ENCODE results near the gene TRMT5.

Gene TRMT5

DNA sequence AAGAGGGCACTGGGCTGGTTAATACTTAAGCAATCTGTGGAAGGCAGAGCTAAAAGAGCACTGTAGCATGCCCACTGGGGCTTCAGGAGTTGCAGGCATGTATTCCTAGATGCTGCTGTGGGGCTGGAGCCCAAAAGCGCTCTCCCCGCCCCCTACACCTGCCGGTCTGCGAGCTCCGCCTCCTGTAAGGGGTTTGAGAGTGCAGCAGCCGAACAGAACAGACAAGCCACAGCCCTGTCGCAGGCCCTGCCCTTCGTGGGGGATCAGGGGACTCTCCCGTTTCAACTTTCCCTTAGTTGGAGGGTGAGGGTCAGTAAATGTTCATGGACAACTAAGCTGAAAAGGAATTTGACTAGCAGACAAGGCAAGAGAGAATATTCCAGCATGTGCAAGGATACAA lies 17.7 kb upstream of the TRMT5 start:
- Histone ChIP-seq H3K27ac (ENCODE audit: insufficient read depth in 1 of 2, low read depth in 1 of 2, low read length in 2 of 2, poor library complexity in 1 of 2, severe bottlenecking in 2 of 2) (no peak overlapping the region), H3K36me3 (ENCODE audit: control insufficient read depth in 4 of 4, insufficient read depth in 4 of 4, low read length in 3 of 4) (peaks cover 0 to 11% (median 0%) of the 10 kb centered on the region in 4 experiments), H3K4me1 (ENCODE audit: control extremely low read depth in 1 of 4, control insufficient read depth in 4 of 4, insufficient read depth in 4 of 4, low read length in 3 of 4) (no peaks in the 10 kb centered on the region), H3K9me3 (ENCODE audit: control extremely low read depth in 1 of 5, control insufficient read depth in 4 of 5, insufficient read depth in 2 of 5, low read depth in 1 of 5, low read length in 4 of 5) (peaks cover 0 to 13% (median 0%) of the 10 kb centered on the region in 5 experiments), H3K4me3 (ENCODE audit: control insufficient read depth in 1 of 7, extremely low read depth in 1 of 7, insufficient read depth in 4 of 7, low read depth in 2 of 7, low read length in 6 of 7) (no peak overlapping the region), H3K27me3 (replicated peaks in 2 of 5; ENCODE audit: control insufficient read depth in 4 of 5, insufficient read depth in 5 of 5, low read length in 4 of 5) (no peaks in the 10 kb centered on the region)
- DNase-seq, result no peak
- WGBS (ENCODE audit: insufficient coverage), result 94% methylated on average over 8 of the region's 9 CpGs
- CTCF ChIA-PET, result no interaction called here
- POLR2A ChIA-PET, result no interaction called here

- DNase-seq, result peak in 2 of 3 donors; percentile 7 to 34
- H3K27me3 ChIP-seq (replicated peaks in 2 of 5; ENCODE audit: control insufficient read depth in 4 of 5, insufficient read depth in 5 of 5, low read length in 4 of 5), result no peaks in the 10 kb centered on the region
- H3K4me1 ChIP-seq (ENCODE audit: control extremely low read depth in 1 of 4, control insufficient read depth in 4 of 4, insufficient read depth in 4 of 4, low read length in 3 of 4), result peaks cover 0 to 2% (median 0%) of the 10 kb centered on the region in 4 experiments
- H3K4me3 ChIP-seq (ENCODE audit: control insufficient read depth in 1 of 7, extremely low read depth in 1 of 7, insufficient read depth in 4 of 7, low read depth in 2 of 7, low read length in 6 of 7), result no peak overlapping the region
- H3K27ac ChIP-seq (ENCODE audit: insufficient read depth in 1 of 2, low read depth in 1 of 2, low read length in 2 of 2, poor library complexity in 1 of 2, severe bottlenecking in 2 of 2), result no peak overlapping the region
- H3K36me3 ChIP-seq (ENCODE audit: control insufficient read depth in 4 of 4, insufficient read depth in 4 of 4, low read length in 3 of 4), result peaks cover 0 to 24% (median 12%) of the 10 kb centered on the region in 4 experiments
- ChIA-PET CTCF (no interaction called here), POLR2A (no interaction called here)
- WGBS (ENCODE audit: insufficient coverage), result 100% methylated on average over 1 of the region's 2 CpGs
- no peaks in the 10 kb centered on the region for H3K9me3 ChIP-seq (ENCODE audit: control extremely low read depth in 1 of 5, control insufficient read depth in 4 of 5, insufficient read depth in 2 of 5, low read depth in 1 of 5, low read length in 4 of 5)
These were observed 8.7 kb upstream of the TRMT5 start for GRCh38 chr14:60989599-60989998.

- no CpG with 5 or more reads among the region's 2 CpGs for WGBS (ENCODE audit: insufficient coverage)
- POLR2A ChIA-PET, result no interaction called here
These were observed 5.6 kb upstream of the TRMT5 start for GRCh38 chr14:60986500-60986899.

DNA sequence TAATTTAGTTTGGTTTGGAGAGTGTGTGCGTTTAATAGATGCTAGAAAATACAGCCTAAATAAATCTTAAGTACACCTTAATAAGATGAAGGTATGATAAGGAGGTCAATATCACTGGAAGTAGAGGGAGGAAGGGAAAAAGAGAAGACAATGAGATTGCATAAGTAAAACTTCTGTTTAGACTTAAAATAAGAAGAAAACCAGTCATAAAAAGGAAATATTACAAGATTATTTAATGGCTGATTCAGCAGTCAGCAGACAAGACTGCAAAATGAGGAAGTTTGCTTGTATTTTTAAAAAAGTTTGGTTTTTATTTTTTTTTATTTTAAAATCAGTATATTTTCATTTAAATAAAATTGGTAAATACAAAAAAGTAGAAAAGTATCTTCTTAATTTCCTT lies 3.3 kb upstream of the TRMT5 start:
- no peaks in the 10 kb centered on the region for H3K9me3 ChIP-seq (ENCODE audit: control extremely low read depth in 1 of 5, control insufficient read depth in 4 of 5, insufficient read depth in 2 of 5, low read depth in 1 of 5, low read length in 4 of 5)
- no peaks in the 10 kb centered on the region for H3K27me3 ChIP-seq (replicated peaks in 2 of 5; ENCODE audit: control insufficient read depth in 4 of 5, insufficient read depth in 5 of 5, low read length in 4 of 5)
- H3K36me3 ChIP-seq (ENCODE audit: control insufficient read depth in 4 of 4, insufficient read depth in 4 of 4, low read length in 3 of 4), result peaks cover 0 to 9% (median 8%) of the 10 kb centered on the region in 4 experiments
- peak in 2 of 3 donors; percentile 33 to 47 for DNase-seq
- POLR2A ChIA-PET, result no interaction called here
- H3K4me1 ChIP-seq (ENCODE audit: control extremely low read depth in 1 of 4, control insufficient read depth in 4 of 4, insufficient read depth in 4 of 4, low read length in 3 of 4), result peaks cover 10 to 28% (median 19%) of the 10 kb centered on the region in 4 experiments
- CTCF ChIA-PET, result no interaction called here
- no peak overlapping the region for H3K27ac ChIP-seq (ENCODE audit: insufficient read depth in 1 of 2, low read depth in 1 of 2, low read length in 2 of 2, poor library complexity in 1 of 2, severe bottlenecking in 2 of 2)
- no peak overlapping the region for H3K4me3 ChIP-seq (ENCODE audit: control insufficient read depth in 1 of 7, extremely low read depth in 1 of 7, insufficient read depth in 4 of 7, low read depth in 2 of 7, low read length in 6 of 7)
- no CpG with 5 or more reads among the region's 1 CpG for WGBS (ENCODE audit: insufficient coverage)

More at GRCh38 chr14:60986500-60986899, 5.6 kb upstream of the TRMT5 start:
- no peak overlapping the region for H3K4me3 ChIP-seq (ENCODE audit: control insufficient read depth in 1 of 7, extremely low read depth in 1 of 7, insufficient read depth in 4 of 7, low read depth in 2 of 7, low read length in 6 of 7)
- CTCF ChIA-PET, result no interaction called here
- H3K36me3 ChIP-seq (ENCODE audit: control insufficient read depth in 4 of 4, insufficient read depth in 4 of 4, low read length in 3 of 4), result peaks cover 0 to 13% (median 12%) of the 10 kb centered on the region in 4 experiments
- DNase-seq, result no peak
- no peaks in the 10 kb centered on the region for H3K9me3 ChIP-seq (ENCODE audit: control extremely low read depth in 1 of 5, control insufficient read depth in 4 of 5, insufficient read depth in 2 of 5, low read depth in 1 of 5, low read length in 4 of 5)
- H3K27ac ChIP-seq (ENCODE audit: insufficient read depth in 1 of 2, low read depth in 1 of 2, low read length in 2 of 2, poor library complexity in 1 of 2, severe bottlenecking in 2 of 2), result no peak overlapping the region
- H3K4me1 ChIP-seq (ENCODE audit: control extremely low read depth in 1 of 4, control insufficient read depth in 4 of 4, insufficient read depth in 4 of 4, low read length in 3 of 4), result peaks cover 5 to 22% (median 10%) of the 10 kb centered on the region in 4 experiments
- no peaks in the 10 kb centered on the region for H3K27me3 ChIP-seq (replicated peaks in 2 of 5; ENCODE audit: control insufficient read depth in 4 of 5, insufficient read depth in 5 of 5, low read length in 4 of 5)

DNA sequence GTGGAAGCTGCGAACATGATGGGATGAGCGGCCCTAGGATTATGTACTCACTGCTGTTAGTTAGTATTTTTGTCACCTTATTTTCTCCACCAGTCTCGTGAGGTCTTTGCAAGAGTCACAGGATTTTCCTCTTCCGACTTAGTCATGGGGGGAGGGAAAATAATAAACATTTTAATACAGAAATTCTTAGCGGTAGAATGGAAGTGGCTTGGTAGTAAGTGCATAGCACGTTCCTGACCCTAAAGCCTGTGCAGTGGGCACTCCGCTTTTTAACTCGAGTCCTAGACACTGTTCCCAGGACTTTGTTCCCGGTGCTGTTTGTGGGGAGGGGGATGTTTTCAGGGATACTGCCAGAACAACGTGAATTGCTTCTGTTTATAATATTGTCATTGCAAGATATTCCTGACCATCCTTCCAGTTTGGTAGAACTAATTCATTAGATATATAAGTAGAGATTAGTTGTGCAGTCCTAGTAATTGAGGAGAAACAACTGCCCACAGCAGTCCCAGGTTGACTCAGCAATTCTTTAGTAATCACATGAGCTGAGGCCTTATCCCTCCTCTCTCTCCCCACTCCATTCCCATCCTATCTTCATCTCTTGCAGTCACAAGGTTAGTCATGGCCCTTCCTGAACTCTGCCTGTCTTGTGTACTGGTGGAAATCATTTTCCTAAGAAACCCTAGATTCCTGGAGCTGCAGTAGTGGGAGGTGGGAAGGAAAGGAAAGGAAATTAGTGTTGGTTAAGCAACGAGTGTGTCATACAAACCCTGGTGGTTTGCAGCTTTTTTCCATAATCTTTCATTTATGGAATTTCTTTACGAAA lies 965 bp upstream of the TRMT5 start:
- ChIA-PET POLR2A (no interaction called here), CTCF (interaction anchor here (1.2 to 1.3 kb wide), 2 partner anchors 19 to 351 kb away, joined by 3 read pairs; no protein-coding TSS in a partner anchor)
- Histone ChIP-seq H3K9me3 (ENCODE audit: control extremely low read depth in 1 of 5, control insufficient read depth in 4 of 5, insufficient read depth in 2 of 5, low read depth in 1 of 5, low read length in 4 of 5) (no peaks in the 10 kb centered on the region), H3K36me3 (ENCODE audit: control insufficient read depth in 4 of 4, insufficient read depth in 4 of 4, low read length in 3 of 4) (peaks cover 0 to 8% (median 3%) of the 10 kb centered on the region in 4 experiments), H3K27ac (ENCODE audit: insufficient read depth in 1 of 2, low read depth in 1 of 2, low read length in 2 of 2, poor library complexity in 1 of 2, severe bottlenecking in 2 of 2) (peak overlapping the region; percentile 61 to 84), H3K27me3 (replicated peaks in 2 of 5; ENCODE audit: control insufficient read depth in 4 of 5, insufficient read depth in 5 of 5, low read length in 4 of 5) (no peaks in the 10 kb centered on the region), H3K4me1 (ENCODE audit: control extremely low read depth in 1 of 4, control insufficient read depth in 4 of 4, insufficient read depth in 4 of 4, low read length in 3 of 4) (peaks cover 10 to 28% (median 19%) of the 10 kb centered on the region in 4 experiments), H3K4me3 (ENCODE audit: control insufficient read depth in 1 of 7, extremely low read depth in 1 of 7, insufficient read depth in 4 of 7, low read depth in 2 of 7, low read length in 6 of 7) (peak overlapping the region; percentile 75 to 98 (median 98))
- 0% methylated on average over 2 of the region's 12 CpGs for WGBS (ENCODE audit: insufficient coverage)
- peak in 1 of 3 donors; percentile 29 for DNase-seq

DNA sequence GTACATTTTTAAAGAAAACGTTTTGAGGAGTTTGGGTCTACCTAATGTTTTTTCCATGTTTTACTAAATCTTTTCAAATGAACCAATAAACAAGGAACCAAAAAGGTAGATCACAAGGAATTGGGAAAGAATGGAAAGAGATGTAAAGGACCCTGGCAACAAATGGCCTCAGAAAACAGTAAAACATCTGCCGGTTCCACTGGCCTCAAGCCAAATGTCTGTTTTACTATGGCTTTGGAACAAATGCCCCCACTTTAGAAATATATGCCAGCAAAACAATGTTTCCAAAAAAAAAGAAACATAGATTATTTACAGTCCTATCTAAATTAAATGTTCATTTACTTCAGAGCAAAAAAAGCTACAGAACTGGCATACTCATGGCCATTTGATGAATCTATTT lies 3.0 kb downstream of the TRMT5 start:
- POLR2A ChIA-PET, result no interaction called here
- H3K27me3 ChIP-seq (replicated peaks in 2 of 5; ENCODE audit: control insufficient read depth in 4 of 5, insufficient read depth in 5 of 5, low read length in 4 of 5), result no peaks in the 10 kb centered on the region
- H3K4me1 ChIP-seq (ENCODE audit: control extremely low read depth in 1 of 4, control insufficient read depth in 4 of 4, insufficient read depth in 4 of 4, low read length in 3 of 4), result peaks cover 10 to 22% (median 17%) of the 10 kb centered on the region in 4 experiments
- H3K9me3 ChIP-seq (ENCODE audit: control extremely low read depth in 1 of 5, control insufficient read depth in 4 of 5, insufficient read depth in 2 of 5, low read depth in 1 of 5, low read length in 4 of 5), result no peaks in the 10 kb centered on the region
- CTCF ChIA-PET, result no interaction called here
- WGBS (ENCODE audit: insufficient coverage), result no CpG with 5 or more reads among the region's 2 CpGs
- DNase-seq, result no peak
- H3K4me3 ChIP-seq (ENCODE audit: control insufficient read depth in 1 of 7, extremely low read depth in 1 of 7, insufficient read depth in 4 of 7, low read depth in 2 of 7, low read length in 6 of 7), result no peak overlapping the region
- peaks cover 3 to 32% (median 17%) of the 10 kb centered on the region in 4 experiments for H3K36me3 ChIP-seq (ENCODE audit: control insufficient read depth in 4 of 4, insufficient read depth in 4 of 4, low read length in 3 of 4)
- H3K27ac ChIP-seq (ENCODE audit: insufficient read depth in 1 of 2, low read depth in 1 of 2, low read length in 2 of 2, poor library complexity in 1 of 2, severe bottlenecking in 2 of 2), result no peak overlapping the region

DNA sequence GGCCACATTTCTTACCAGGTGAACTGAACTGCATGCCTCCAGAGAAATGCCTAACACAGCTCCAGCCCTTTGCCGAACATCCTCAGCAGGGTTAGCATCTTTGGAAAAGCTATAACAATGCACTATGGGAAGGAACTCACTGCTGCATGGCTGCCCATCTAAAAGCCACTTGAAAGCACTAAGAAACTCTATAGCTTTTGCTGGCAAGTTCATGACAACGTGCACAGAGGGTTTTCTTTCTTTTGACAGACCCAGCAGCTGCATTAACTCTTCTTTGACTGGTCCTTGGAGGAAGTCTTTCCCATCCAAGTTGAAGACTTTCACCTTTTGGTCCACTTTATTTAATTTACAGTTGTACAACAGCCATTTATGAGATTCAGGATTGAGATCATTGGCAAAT lies 5.3 kb downstream of the TRMT5 start:
- ChIA-PET CTCF (no interaction called here), POLR2A (no interaction called here)
- no peak overlapping the region for H3K27ac ChIP-seq (ENCODE audit: insufficient read depth in 1 of 2, low read depth in 1 of 2, low read length in 2 of 2, poor library complexity in 1 of 2, severe bottlenecking in 2 of 2)
- H3K4me3 ChIP-seq (ENCODE audit: control insufficient read depth in 1 of 7, extremely low read depth in 1 of 7, insufficient read depth in 4 of 7, low read depth in 2 of 7, low read length in 6 of 7), result no peak overlapping the region
- peaks cover 3 to 35% (median 17%) of the 10 kb centered on the region in 4 experiments for H3K36me3 ChIP-seq (ENCODE audit: control insufficient read depth in 4 of 4, insufficient read depth in 4 of 4, low read length in 3 of 4)
- H3K4me1 ChIP-seq (ENCODE audit: control extremely low read depth in 1 of 4, control insufficient read depth in 4 of 4, insufficient read depth in 4 of 4, low read length in 3 of 4), result peaks cover 2 to 6% (median 5%) of the 10 kb centered on the region in 4 experiments
- H3K27me3 ChIP-seq (replicated peaks in 2 of 5; ENCODE audit: control insufficient read depth in 4 of 5, insufficient read depth in 5 of 5, low read length in 4 of 5), result no peaks in the 10 kb centered on the region
- H3K9me3 ChIP-seq (ENCODE audit: control extremely low read depth in 1 of 5, control insufficient read depth in 4 of 5, insufficient read depth in 2 of 5, low read depth in 1 of 5, low read length in 4 of 5), result no peaks in the 10 kb centered on the region
- no peak for DNase-seq
- 76% methylated on average over 2 of the region's 2 CpGs for WGBS (ENCODE audit: insufficient coverage)
